ENCODE measurements around the gene HSPG2.

The HSPG2 gene

GRCh38 chr1:21783679-21784603 lies 153.2 kb downstream of the HSPG2 start:
- no peaks in the 10 kb centered on the region for H3K4me1 ChIP-seq
- H3K4me3 ChIP-seq (ENCODE audit: low read depth, low read length) = peak overlapping the region; percentile 91
- H3K27me3 ChIP-seq = no peaks in the 10 kb centered on the region
- no peak for TF ChIP-seq CTCF (IDR thresholded peaks at IDR 0.05; ENCODE audit: low read depth, low read length)
- no peak for DNase-seq
- no peaks in the 10 kb centered on the region for H3K9me3 ChIP-seq
- H3K36me3 ChIP-seq = no peaks in the 10 kb centered on the region

- DNase-seq = peak; percentile 90
- Histone ChIP-seq H3K27me3 (no peaks in the 10 kb centered on the region), H3K36me3 (no peaks in the 10 kb centered on the region)
These were observed 154.0 kb downstream of the HSPG2 start, which contains the start of gene USP48 for GRCh38 chr1:21782868-21783678. USP48 (minus strand) TSS chr1:21783149; CDS start chr1:21782957, 192 bp downstream.

GRCh38 chr1:21782349-21782867 lies 154.7 kb downstream of the HSPG2 start:
- no peaks in the 10 kb centered on the region for H3K36me3 ChIP-seq
- H3K9me3 ChIP-seq = no peaks in the 10 kb centered on the region
- H3K4me3 ChIP-seq (ENCODE audit: low read depth, low read length) = peak overlapping the region; percentile 91
- H3K27me3 ChIP-seq = no peaks in the 10 kb centered on the region
- no peak for TF ChIP-seq CTCF (IDR thresholded peaks at IDR 0.05; ENCODE audit: low read depth, low read length)
- DNase-seq = peak; percentile 34
- H3K4me1 ChIP-seq = no peaks in the 10 kb centered on the region

More at GRCh38 chr1:21782868-21783678, 154.0 kb downstream of the HSPG2 start, which contains the start of gene USP48:
- no peak for TF ChIP-seq CTCF (IDR thresholded peaks at IDR 0.05; ENCODE audit: low read depth, low read length)
- H3K4me1 ChIP-seq = no peaks in the 10 kb centered on the region
- H3K9me3 ChIP-seq = no peaks in the 10 kb centered on the region
- peak within 1 kb of the TSS; percentile 91 for H3K4me3 ChIP-seq (ENCODE audit: low read depth, low read length)

DNA sequence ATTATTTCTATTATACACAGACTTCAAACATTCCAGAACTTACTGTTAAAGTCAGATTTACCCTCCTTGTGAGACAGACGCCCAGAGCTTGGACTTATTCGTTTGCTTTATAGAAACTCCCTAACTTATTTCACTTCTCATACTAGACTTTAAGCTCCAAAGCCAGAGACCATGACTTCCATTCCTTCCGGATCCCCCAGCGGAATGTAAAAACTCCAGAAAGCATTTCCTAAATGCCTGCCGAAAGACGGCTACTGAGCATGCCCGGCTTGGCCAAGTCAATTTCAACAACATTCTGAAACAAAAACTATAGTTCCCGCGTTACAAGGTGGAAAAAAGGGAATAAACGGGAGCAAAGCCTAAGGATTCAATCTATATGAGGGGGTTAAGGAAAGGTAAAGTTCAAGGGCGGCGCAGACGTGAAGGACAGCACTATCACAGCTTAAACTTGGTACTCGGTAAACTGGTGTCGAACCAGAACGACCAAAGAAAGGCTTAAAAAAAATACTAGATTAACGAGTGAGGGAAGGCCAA lies 155.2 kb downstream of the HSPG2 start:
- DNase-seq = no peak
- Histone ChIP-seq H3K36me3 (no peaks in the 10 kb centered on the region), H3K9me3 (no peaks in the 10 kb centered on the region), H3K27me3 (no peaks in the 10 kb centered on the region), H3K4me1 (no peaks in the 10 kb centered on the region), H3K4me3 (ENCODE audit: low read depth, low read length) (peak overlapping the region; percentile 91)
- TF ChIP-seq CTCF (IDR thresholded peaks at IDR 0.05; ENCODE audit: low read depth, low read length) = no peak

DNA sequence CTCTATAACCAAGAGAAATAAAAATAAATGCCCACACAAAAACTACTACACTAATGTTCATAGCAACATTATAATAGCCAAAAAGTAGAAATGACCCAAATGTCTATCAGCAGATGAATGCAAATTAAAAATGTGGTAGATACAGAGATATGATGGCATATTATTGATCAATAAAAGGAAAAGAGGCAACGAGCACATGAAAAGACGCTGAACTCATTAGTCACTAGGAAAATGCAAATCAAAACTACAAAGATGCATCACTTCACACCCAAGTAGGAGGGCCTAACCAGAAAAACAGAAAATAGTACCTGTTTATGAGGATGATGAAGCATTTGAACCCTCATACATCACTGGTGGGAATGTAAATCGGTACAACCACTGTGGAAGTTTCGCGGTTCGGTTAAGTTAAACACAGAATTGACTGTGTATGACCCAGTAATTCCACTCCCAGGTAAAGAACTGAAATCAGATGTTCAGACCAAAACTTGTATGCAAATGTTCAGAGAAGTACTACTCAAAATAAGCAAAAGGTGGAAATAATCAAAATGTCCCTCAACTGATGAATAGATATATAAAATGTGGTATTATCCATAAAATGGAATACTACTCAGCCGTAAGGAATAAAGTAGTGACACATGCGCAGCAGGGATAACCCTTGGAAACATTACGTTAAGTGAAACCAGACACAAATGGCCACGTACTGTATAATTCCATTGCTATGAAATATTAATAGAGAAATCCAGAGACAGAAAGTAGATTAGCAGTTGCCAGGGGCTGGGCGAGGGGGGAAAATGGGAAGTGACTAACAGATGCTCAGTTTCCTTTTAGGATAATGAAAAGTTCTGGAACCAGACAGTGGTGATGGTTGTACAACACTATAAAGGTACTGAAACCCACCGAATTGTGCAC lies 157.2 kb downstream of the HSPG2 start:
- no peaks in the 10 kb centered on the region for H3K36me3 ChIP-seq
- no peaks in the 10 kb centered on the region for H3K4me1 ChIP-seq
- no peak for TF ChIP-seq CTCF (IDR thresholded peaks at IDR 0.05; ENCODE audit: low read depth, low read length)
- no peaks in the 10 kb centered on the region for H3K9me3 ChIP-seq
- H3K27me3 ChIP-seq = no peaks in the 10 kb centered on the region
- H3K4me3 ChIP-seq (ENCODE audit: low read depth, low read length) = no peak overlapping the region
- DNase-seq = peak; percentile 16
